Measurements from ENCODE around the gene NVL. TPM values are rescaled to one million over a fixed set of nuclear protein-coding genes. Genes with fewer than 3 reads are reported as not detected.

Gene NVL
- total RNA-seq, 4 donors from 2014 or later = 15.5 to 41.1 (median 28.3) TPM

DNA sequence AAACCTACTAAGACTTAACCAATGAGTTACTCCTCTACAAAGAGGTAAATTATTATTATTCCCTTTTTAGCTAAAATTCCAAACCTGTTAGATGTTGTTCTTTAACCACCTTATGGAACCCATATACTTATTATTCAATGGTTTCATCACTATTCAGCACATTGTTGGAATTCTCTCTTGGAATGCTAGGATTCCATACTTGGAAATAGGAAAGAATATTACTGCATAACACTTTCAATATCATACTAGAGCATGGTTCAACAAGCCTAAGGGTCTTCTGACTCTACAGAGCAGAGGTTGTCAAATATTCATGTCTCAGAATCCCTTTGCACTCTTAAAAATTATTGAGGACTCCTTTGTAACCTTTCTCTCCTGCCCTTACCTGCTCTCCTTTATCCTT is 77.5 kb downstream of the NVL start:
- TF ChIP-seq, protein P1, sequence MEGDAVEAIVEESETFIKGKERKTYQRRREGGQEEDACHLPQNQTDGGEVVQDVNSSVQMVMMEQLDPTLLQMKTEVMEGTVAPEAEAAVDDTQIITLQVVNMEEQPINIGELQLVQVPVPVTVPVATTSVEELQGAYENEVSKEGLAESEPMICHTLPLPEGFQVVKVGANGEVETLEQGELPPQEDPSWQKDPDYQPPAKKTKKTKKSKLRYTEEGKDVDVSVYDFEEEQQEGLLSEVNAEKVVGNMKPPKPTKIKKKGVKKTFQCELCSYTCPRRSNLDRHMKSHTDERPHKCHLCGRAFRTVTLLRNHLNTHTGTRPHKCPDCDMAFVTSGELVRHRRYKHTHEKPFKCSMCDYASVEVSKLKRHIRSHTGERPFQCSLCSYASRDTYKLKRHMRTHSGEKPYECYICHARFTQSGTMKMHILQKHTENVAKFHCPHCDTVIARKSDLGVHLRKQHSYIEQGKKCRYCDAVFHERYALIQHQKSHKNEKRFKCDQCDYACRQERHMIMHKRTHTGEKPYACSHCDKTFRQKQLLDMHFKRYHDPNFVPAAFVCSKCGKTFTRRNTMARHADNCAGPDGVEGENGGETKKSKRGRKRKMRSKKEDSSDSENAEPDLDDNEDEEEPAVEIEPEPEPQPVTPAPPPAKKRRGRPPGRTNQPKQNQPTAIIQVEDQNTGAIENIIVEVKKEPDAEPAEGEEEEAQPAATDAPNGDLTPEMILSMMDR (IDR thresholded peaks at IDR 0.05) = no peak
- TF ChIP-seq POLR2A (IDR thresholded peaks at IDR 0.05) (no peak), EP300 (IDR thresholded peaks at IDR 0.05) (no peak)
- no peaks in the 10 kb centered on the region for H3K9me3 ChIP-seq
- no peaks in the 10 kb centered on the region for H3K4me1 ChIP-seq
- no peaks in the 10 kb centered on the region for H3K27me3 ChIP-seq
- H3K36me3 ChIP-seq = peaks cover 0 to 39% (median 6%) of the 10 kb centered on the region in 3 donors
- H3K27ac ChIP-seq = no peak overlapping the region
- H3K4me3 ChIP-seq = no peak overlapping the region
- DNase-seq (ENCODE audit: low spot score in 2 of 2) = no peak

DNA sequence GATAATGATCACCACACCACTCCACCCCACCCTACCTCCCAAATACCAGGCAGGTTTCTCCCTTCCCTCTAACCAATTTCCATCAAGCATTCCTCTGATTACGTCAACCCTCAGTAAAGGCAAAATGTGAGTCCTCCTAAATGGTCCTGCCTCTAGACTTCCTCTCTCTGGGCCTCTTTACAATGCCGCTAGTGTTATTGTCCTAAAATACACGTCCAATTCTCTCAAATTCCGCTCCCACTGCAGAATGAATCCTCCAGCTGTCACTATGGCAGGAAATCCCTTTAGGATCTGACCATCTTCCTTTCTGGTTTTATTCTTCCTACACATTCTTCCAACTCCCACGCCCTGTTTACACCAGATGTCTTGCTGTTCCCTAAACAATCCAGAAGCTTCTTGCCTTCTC is 78.2 kb downstream of the NVL start:
- 43 to 51% methylated on average over 5 of the region's 5 CpGs for WGBS, 2 donors
- H3K9me3 ChIP-seq = no peaks in the 10 kb centered on the region

DNA sequence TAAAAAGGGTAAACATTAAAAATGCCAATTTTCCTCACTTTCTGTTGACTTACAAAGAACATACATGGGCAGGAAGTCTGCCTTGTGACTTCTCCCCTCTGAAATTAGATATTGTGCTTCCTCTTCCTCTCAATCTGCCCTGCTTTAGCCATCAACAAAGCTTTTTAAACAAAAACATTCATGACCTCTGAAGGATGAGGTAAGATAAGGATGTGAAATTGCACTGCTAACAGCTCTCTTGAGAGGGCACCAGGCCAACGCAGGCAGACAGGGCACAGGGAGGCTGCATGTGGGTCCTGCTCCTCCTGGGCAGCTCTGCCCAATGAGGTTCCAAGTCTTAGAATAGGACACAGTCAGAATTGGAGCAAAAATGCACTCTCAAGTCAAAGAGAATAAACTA is 84.8 kb downstream of the NVL start:
- Histone ChIP-seq H3K4me1 (peaks cover 0 to 6% (median 0%) of the 10 kb centered on the region in 4 donors), H3K27ac (peak overlapping the region in 3 of 4 donors; percentile 41 to 53 (median 49)), H3K27me3 (no peaks in the 10 kb centered on the region), H3K9me3 (no peaks in the 10 kb centered on the region), H3K4me3 (no peak overlapping the region), H3K36me3 (peaks cover 0 to 70% (median 6%) of the 10 kb centered on the region in 3 donors)
- TF ChIP-seq EP300 (IDR thresholded peaks at IDR 0.05) (peak; percentile 40 to 87), POLR2A (IDR thresholded peaks at IDR 0.05) (no peak)
- TF ChIP-seq, protein P1 (IDR thresholded peaks at IDR 0.05) = no peak
- DNase-seq (ENCODE audit: low spot score in 2 of 2) = peak in 1 of 2 donors; percentile 44
- WGBS, 2 donors = 24 to 45% methylated on average over 1 of the region's 1 CpG

More for the DNA sequence above, 78.2 kb downstream of the NVL start:
- H3K4me3 ChIP-seq = no peak overlapping the region
- TF ChIP-seq POLR2A (IDR thresholded peaks at IDR 0.05) = no peak
- no peak for TF ChIP-seq EP300 (IDR thresholded peaks at IDR 0.05)
- TF ChIP-seq, protein P1 (IDR thresholded peaks at IDR 0.05) = no peak
- no peak for DNase-seq (ENCODE audit: low spot score in 2 of 2)
- H3K4me1 ChIP-seq = no peaks in the 10 kb centered on the region
- no peaks in the 10 kb centered on the region for H3K27me3 ChIP-seq
- H3K36me3 ChIP-seq = peaks cover 0 to 45% (median 6%) of the 10 kb centered on the region in 3 donors
- no peak overlapping the region for H3K27ac ChIP-seq

DNA sequence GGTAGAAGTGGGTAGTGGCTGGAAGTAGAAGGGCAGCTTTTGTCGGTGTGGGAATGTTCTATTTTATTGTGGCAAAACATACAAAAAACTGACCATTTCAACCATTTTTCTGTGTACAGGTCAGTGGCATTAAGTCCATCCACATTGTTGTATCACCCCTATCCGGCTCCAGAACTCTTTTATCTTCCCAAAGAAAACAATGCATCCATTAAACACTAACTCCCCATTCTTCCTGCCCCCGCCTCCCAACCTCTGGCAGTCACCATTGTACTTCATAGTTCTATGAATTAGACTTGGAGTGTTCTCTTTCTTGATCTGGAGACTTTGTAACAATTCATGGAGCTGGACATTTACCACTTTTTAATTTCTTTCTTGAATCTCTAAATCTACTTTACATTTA is 91.2 kb downstream of the NVL start:
- no peak for DNase-seq (ENCODE audit: low spot score in 2 of 2)
- H3K4me3 ChIP-seq = no peak overlapping the region
- peaks cover 0 to 3% (median 0%) of the 10 kb centered on the region in 4 donors for H3K4me1 ChIP-seq
- 64 to 72% methylated on average over 3 of the region's 3 CpGs for WGBS, 2 donors
- TF ChIP-seq, protein P1 (IDR thresholded peaks at IDR 0.05) = no peak
- no peak for TF ChIP-seq EP300 (IDR thresholded peaks at IDR 0.05)
- TF ChIP-seq POLR2A (IDR thresholded peaks at IDR 0.05) = no peak
- H3K36me3 ChIP-seq = peaks cover 0 to 47% (median 4%) of the 10 kb centered on the region in 3 donors
- H3K27ac ChIP-seq = no peak overlapping the region
- no peaks in the 10 kb centered on the region for H3K9me3 ChIP-seq
- H3K27me3 ChIP-seq = no peaks in the 10 kb centered on the region

DNA sequence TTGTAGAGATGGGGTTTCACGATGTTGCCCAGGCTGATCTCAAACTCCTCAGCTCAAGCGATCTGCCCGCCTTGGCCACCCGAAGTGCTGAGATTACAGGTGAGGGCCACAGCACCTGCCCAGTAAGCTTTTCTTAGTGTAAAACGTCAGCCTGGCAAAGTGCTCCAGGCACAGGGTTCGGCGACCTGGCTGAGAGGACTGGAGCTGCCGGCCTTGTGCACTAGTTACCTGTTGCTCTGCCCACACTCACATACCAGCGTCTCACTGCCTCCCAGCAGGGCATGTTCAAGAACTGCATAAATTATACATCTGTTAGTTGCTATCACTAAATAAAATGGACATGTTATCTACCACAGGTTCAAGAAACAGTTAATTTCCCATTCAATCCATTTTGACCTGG is 91.8 kb downstream of the NVL start:
- Histone ChIP-seq H3K27me3 (no peaks in the 10 kb centered on the region), H3K4me3 (no peak overlapping the region), H3K36me3 (peaks cover 0 to 51% (median 4%) of the 10 kb centered on the region in 3 donors), H3K4me1 (peaks cover 0 to 4% (median 0%) of the 10 kb centered on the region in 4 donors), H3K27ac (no peak overlapping the region), H3K9me3 (no peaks in the 10 kb centered on the region)
- DNase-seq (ENCODE audit: low spot score in 2 of 2) = no peak
- TF ChIP-seq, protein P1 (IDR thresholded peaks at IDR 0.05) = no peak
- no peak for TF ChIP-seq EP300 (IDR thresholded peaks at IDR 0.05)
- TF ChIP-seq POLR2A (IDR thresholded peaks at IDR 0.05) = no peak
- WGBS, 2 donors = 91 to 94% methylated on average over 8 to 9 of the region's 9 CpGs
